Activated CD4-positive, CD25-positive, alpha-beta regulatory T cell (primary cell): ENCODE results near the gene TTC13.

ENCODE experiments used
- DNase-seq, 4 experiments: peaks; one replicate each; lab custom pipeline; 2025; lab: John Stamatoyannopoulos, UW

The TTC13 gene

DNA sequence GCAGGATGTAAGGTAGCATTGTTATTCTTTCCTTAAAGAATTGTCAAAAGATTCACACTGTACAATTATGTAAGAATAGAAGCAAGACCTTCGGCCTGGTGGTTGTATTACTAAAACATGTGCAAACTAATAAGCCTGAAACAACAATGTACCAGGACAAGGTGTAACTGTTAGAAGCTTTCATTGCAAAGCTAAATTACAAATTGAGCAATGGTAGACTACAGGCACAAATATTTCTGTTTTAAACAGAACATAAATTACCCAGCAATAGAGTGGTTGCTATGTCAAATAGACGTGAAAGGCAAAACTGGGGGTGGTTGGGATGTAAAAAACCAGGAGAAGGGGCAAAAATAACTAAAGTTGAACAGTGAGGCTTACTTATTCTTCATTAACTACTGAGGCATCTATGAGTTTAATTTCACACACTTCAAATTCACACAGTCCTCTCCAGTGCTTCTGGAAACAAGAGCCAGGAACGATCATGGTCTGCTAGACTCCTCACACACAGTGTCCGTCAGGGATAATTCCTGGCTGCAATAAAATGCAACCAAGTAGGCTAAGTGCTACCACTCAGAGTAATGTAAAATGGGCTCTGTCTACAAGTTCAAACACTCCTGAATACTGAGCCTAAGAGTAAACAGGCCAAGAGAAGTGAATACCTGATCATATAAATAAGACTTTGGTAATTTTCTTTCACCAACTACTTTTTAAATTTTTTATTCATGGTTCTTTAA, 71.0 kb downstream of the TTC13 start:
- DNase-seq = no peak

GRCh38 chr1:230906226-230906625, 72.4 kb downstream of the TTC13 start:
- DNase-seq = no peak

DNA sequence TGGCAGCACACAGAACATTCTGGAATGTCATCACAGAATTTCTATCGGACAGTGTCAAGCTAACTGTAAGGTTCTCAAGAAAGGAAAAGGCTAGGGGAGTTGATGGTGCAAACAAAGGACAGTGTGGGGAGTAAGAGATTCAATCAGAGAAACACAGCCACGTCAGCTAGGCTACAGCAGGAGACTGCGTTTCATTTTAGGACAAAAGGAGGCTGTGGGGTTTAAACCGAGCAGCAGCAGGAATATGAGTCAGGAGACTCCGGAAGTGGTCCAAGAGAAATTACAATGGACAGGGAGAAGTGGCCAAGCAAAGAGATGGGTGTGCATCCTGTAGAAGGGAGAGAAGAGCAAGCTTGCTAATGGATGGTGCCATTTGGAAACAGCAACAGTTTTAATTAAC, 72.9 kb downstream of the TTC13 start:
- DNase-seq = no peak

GRCh38 chr1:230902349-230902923, 76.2 kb downstream of the TTC13 start:
- no peak for DNase-seq

- no peak for DNase-seq
These were observed 77.0 kb downstream of the TTC13 start for GRCh38 chr1:230901671-230902070.

DNA sequence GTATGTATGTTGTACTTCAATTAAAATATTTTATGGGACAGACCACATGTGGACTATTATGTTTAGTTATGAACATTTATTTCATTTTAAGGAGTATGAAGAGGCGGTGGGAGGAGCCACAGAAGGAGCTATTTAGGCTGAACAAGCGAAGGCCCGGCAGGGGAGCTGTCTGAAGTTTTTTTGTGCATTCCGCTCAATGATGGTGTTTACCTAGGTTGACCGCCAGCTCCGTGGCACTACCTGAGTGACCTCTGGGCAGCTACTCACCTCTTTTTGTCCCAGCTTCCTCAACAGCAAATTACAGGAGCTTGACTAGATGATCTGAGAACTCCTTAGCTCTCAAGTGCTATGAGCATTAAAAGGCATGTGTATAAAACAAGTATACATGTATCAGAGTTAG, 77.7 kb downstream of the TTC13 start:
- no peak for DNase-seq

- DNase-seq = no peak
These were observed 78.8 kb downstream of the TTC13 start for GRCh38 chr1:230899841-230900251.

- DNase-seq = no peak
These were observed 79.9 kb downstream of the TTC13 start for GRCh38 chr1:230898748-230899147.

GRCh38 chr1:230898144-230898543, 80.5 kb downstream of the TTC13 start:
- no peak for DNase-seq

- no peak for DNase-seq
These were observed 81.9 kb downstream of the TTC13 start for GRCh38 chr1:230896779-230897178.

DNA sequence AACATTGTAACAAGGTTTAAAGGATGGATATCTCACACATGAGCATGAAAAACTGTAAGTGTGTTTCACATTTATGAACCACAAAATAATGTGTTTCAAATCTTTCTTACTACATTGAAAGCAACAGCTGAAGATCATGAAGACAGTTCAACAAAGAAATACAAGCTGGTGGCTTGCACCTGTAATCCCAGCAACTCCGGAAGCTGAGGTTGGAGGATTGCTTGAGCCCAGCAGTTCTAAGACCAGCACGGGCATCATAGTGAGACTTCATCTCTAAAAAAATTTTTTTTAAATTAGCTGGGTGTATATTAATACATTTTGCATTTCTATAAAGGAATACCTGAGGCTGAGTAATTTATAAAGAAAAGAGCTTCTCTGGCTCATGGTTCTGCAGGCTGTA, 83.2 kb downstream of the TTC13 start:
- DNase-seq = no peak

DNA sequence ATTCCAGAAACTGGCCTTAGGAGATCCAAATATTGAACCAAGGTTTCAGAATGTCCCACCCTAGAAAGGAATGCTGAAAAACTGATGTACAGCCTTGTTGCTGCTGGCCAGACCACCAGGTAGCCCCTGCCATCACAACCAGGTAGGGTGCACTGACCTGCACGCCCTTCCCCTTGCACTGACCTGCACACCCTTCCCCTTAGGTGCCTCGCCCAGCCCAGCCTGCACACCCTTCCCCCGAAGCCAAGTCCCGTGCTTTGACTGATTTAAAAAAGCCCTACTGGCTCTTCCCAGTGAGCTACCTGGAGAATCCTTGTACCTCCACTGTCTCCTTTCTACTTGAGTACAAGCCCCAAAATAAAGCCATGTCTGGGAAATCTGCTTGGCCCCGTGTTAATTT, 84.0 kb downstream of the TTC13 start:
- DNase-seq = no peak

- DNase-seq = no peak
These were observed 84.6 kb downstream of the TTC13 start for GRCh38 chr1:230894032-230894431.

DNA sequence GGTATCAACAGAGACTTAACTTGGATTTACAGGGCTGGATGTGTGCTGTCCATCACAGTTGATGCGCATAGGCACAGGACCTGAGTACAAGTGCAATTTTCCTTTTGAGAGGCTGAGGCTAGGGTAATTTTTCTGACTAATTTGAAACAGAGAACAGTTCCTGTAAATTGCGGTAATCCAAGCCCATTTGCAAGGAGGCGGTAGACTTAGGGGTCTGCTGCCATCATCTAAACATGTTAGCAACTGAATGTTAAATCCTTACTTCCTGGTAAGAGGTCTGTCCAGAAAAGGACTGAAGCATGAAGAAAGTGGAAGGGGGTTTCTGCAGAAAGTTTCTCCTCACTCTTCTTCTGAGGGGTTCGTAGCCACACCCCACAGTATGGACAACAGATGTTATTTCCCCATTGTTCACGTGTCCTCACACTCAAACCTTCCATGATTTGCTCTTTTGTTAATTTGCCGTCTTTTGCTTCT, 86.6 kb downstream of the TTC13 start:
- DNase-seq = no peak

DNA sequence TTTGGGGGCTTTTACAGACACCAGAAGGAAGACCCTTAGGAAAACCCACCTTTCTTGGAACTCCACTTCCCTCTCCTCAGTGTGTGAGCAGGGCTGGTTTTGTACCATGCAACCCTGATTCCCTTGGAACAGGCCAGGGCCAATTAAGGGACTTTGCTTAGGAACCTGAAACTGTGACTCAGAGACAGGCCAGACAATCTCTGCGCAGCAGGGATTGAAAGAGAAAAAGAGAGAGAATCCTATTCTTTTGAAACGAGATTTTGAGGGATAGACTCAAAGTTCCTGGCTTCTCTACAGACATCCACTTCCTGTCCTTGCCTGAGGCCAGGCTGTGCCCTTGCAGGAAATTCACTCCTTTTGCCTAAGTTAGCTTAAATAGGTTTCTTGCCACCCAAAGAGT, 87.2 kb downstream of the TTC13 start:
- DNase-seq = no peak

GRCh38 chr1:230884646-230885045, 94.0 kb downstream of the TTC13 start:
- no peak for DNase-seq

DNA sequence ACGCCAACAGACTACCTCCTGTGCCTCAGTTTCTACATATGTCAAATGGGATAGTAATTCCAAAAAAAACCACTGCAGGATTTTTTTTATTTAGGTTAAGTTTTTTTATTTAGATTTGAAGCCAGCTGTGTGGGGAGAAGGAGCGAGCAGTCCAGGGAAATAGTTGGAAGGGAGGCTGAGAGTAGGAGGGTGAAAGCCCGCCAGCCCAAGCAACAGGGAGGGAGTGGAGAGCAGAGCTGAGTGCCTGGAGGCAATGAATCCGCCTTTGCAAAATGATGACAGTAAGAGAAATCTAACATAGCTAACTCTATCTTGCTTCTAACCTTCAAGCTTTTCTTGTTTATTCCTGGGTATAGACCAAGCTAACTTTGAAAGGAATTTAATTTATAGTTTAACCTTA, 94.7 kb downstream of the TTC13 start:
- DNase-seq = no peak

- DNase-seq = no peak
These were observed 98.9 kb downstream of the TTC13 start for GRCh38 chr1:230879778-230880177.

- no peak for DNase-seq
These were observed 100.1 kb downstream of the TTC13 start for GRCh38 chr1:230878591-230878990.

GRCh38 chr1:230877924-230878590, 100.6 kb downstream of the TTC13 start:
- DNase-seq = no peak

DNA sequence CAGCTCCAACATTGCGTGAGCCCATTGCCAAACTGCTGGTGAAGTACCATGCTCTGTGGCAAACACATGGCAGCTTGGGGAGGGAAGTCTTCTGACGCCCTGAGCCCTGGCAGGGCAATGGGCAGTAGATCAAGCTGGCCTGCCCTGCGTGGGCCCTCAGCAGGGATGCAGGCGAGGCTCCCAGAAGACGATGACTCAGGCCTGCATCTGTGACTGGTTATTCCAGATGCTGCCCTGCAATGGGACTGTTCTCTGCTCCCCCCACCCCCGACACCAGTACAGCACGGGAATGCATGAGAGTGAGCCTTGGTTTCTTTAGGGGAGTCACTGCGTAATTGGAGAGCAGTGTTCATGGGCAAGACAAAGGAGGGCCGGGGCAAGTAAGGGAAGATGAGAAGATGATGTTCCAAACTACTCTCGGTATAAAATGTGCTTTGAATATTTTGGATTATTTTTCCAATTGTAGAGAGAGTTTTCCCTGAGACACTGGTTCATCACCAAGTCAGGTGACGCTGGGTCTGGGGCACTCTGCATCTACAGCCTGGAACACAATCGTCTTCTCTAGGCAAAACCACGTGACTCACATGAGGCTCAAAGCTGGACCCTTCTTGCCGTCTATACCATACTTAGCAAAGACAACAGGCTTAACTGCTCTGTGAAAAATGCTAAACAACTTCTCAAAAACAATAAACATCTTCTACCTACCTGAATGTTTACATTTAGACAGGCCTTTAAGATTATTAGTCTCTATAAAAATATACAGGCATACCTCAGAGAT, 101.3 kb downstream of the TTC13 start:
- no peak for DNase-seq

GRCh38 chr1:230876660-230877059, 102.0 kb downstream of the TTC13 start:
- DNase-seq = no peak

DNA sequence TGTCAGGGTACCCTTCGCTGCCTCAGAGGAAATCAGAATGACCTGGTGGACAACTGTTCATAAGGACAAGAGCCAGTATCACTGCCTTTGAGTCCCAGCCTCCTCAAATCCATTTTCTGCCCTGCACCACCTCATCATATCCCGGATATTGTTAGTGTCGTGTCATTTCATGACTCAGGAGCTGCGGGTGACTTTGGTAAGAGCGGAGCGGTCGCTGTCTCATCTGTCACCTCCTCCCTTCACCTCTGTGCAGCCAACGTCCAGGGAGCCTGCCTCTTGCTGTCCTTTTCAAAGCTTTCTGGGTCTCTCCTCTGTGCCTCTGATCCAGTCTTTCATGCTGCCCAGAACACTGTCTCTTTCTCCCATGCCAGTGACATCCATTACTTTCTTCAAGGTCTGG, 103.3 kb downstream of the TTC13 start:
- no peak for DNase-seq
